Body of pancreas (tissue), 4 donors: ENCODE results near the gene EPB41L5. TPM values are rescaled to one million over a fixed set of nuclear protein-coding genes. Genes with fewer than 3 reads are reported as not detected.

Source experiments
- ATAC-seq: fragments of 150-250 bp; one replicate; pipeline ENCODE4 v1.9.1; 2016
- DNase-seq, 4 donors: peaks; one replicate each; pipeline ENCODE4 v3.0.0-alpha.2; 2019
- H3K27ac ChIP-seq, 4 donors: fragments of 200-600 bp; sonication (generic); 1 replicate in 3 of 4; 2 replicates in 1 of 4; pipeline versions ENCODE4 v1.5.1 to v1.6.1; 2016 to 2019; ENCODE audit warnings: mild to moderate bottlenecking in 1 of 4, mixed read lengths in 1 of 4, moderate library complexity in 1 of 4
- H3K27me3 ChIP-seq, 2 donors: fragments of 200-600 bp; sonication (generic); one replicate each; pipeline ENCODE4 v1.6.0; 2016; ENCODE audit warnings: mild to moderate bottlenecking in 1 of 2
- H3K36me3 ChIP-seq, 2 donors: fragments of 200-600 bp; sonication (generic); replicated peaks in 1 of 2; 2 replicates each; pipeline ENCODE4 v1.5.1; 2016; ENCODE audit warnings: low read depth in 2 of 2; ENCODE audit not compliant: insufficient read depth in 1 of 2
- H3K4me1 ChIP-seq: fragments of 200-600 bp; sonication (generic); one replicate; pipeline ENCODE4 v1.6.0; 2016
- H3K4me3 ChIP-seq, 2 donors: fragments of 200-600 bp; sonication (generic); 1 replicate in 1 of 2; 2 replicates in 1 of 2; pipeline ENCODE4 v1.5.1; 2016 to 2019
- H3K9me3 ChIP-seq, 3 donors: fragments of 200-600 bp; sonication (generic); 1 replicate in 2 of 3; 2 replicates in 1 of 3; pipeline ENCODE4 v1.5.1; 2016
- CTCF ChIP-seq, 7 experiments: fragments of 450-650 bp in 4 of 7; fragments of 200-600 bp in 3 of 7; sonication (generic) in 3 of 7; IDR thresholded peaks; one replicate each; pipeline ENCODE4 v1.5.1; 2016 to 2019; ENCODE audit warnings: antibody characterized with exemption in 7 of 7
- POLR2A ChIP-seq, 3 donors: fragments of 450-650 bp; IDR thresholded peaks; one replicate each; pipeline ENCODE4 v1.6.1; 2016; ENCODE audit warnings: antibody characterized with exemption in 3 of 3, mild to moderate bottlenecking in 2 of 3
- WGBS, 2 donors: methylation state at CpG; one replicate each; pipeline ENCODE4 v1.1.5; 2017; 5-methylcytosine and 5-hydroxymethylcytosine counted together
- intact Hi-C: fragments of 100-400 bp; cut with DNase I; formaldehyde crosslinking; loops from one replicate; pipeline ENCODE4 v1.15.1; 2023
- total RNA-seq, 2 donors: library from RNA; depleted of rRNA; stranded (reverse); fragments of >200 nt; gene quantifications; one replicate each; pipeline ENCODE4 v1.1.0, GENCODE V29; 2016

EPB41L5 gene
- total RNA-seq, 2 donors from 2014 or later: 27.2 to 32.6 TPM

- Histone ChIP-seq H3K4me1 (no peaks in the 10 kb centered on the region), H3K9me3 (no peaks in the 10 kb centered on the region), H3K4me3 (no peak overlapping the region), H3K36me3 (peaks cover 0 to 2% of the 10 kb centered on the region in 2 donors), H3K27me3 (no peaks in the 10 kb centered on the region), H3K27ac (no peak overlapping the region)
- 74% methylated on average over 3 of the region's 3 CpGs for WGBS, 2 donors
- ATAC-seq: no peak
- intact Hi-C loops: no loop called here
- DNase-seq: no peak
- TF ChIP-seq POLR2A (IDR thresholded peaks at IDR 0.05) (no peak), CTCF (IDR thresholded peaks at IDR 0.05) (no peak)
Measured at GRCh38 chr2:120176526-120176925, 163.6 kb downstream of the EPB41L5 start.

GRCh38 chr2:120177001-120177621 lies 164.2 kb downstream of the EPB41L5 start:
- TF ChIP-seq CTCF (IDR thresholded peaks at IDR 0.05) (no peak), POLR2A (IDR thresholded peaks at IDR 0.05) (peak in 2 of 3 donors; percentile 21 to 34)
- H3K4me1 ChIP-seq: no peaks in the 10 kb centered on the region
- H3K27me3 ChIP-seq: no peaks in the 10 kb centered on the region
- DNase-seq: peak in 2 of 4 donors; percentile 18 to 35
- H3K27ac ChIP-seq: peak overlapping the region in 1 of 4 donors; percentile 7
- H3K36me3 ChIP-seq: peaks cover 0 to 2% of the 10 kb centered on the region in 2 donors
- H3K4me3 ChIP-seq: no peak overlapping the region
- H3K9me3 ChIP-seq: no peaks in the 10 kb centered on the region
- intact Hi-C loops: no loop called here
- no peak for ATAC-seq
- WGBS, 2 donors: 69 to 87% methylated on average over 15 of the region's 15 CpGs

- intact Hi-C loops: no loop called here
Measured at GRCh38 chr2:120177973-120178372, 165.1 kb downstream of the EPB41L5 start.

GRCh38 chr2:120179396-120179795 lies 166.5 kb downstream of the EPB41L5 start:
- Histone ChIP-seq H3K36me3 (peaks cover 0 to 2% of the 10 kb centered on the region in 2 donors), H3K27me3 (no peaks in the 10 kb centered on the region), H3K4me1 (no peaks in the 10 kb centered on the region), H3K9me3 (no peaks in the 10 kb centered on the region), H3K27ac (no peak overlapping the region), H3K4me3 (no peak overlapping the region)
- no peak for ATAC-seq
- DNase-seq: no peak
- WGBS, 2 donors: 93% methylated on average over 3 of the region's 3 CpGs
- TF ChIP-seq CTCF (IDR thresholded peaks at IDR 0.05) (no peak), POLR2A (IDR thresholded peaks at IDR 0.05) (no peak)
- intact Hi-C loops: no loop called here

More at GRCh38 chr2:120177973-120178372, 165.1 kb downstream of the EPB41L5 start:
- H3K4me1 ChIP-seq: no peaks in the 10 kb centered on the region
- TF ChIP-seq CTCF (IDR thresholded peaks at IDR 0.05): no peak
- TF ChIP-seq POLR2A (IDR thresholded peaks at IDR 0.05): no peak
- DNase-seq (no peak), ATAC-seq (no peak)
- peaks cover 0 to 2% of the 10 kb centered on the region in 2 donors for H3K36me3 ChIP-seq
- WGBS, 2 donors: 90 to 94% methylated on average over 2 to 7 of the region's 7 CpGs
- H3K27me3 ChIP-seq: no peaks in the 10 kb centered on the region
- no peaks in the 10 kb centered on the region for H3K9me3 ChIP-seq
- H3K27ac ChIP-seq: no peak overlapping the region
- no peak overlapping the region for H3K4me3 ChIP-seq

GRCh38 chr2:120180066-120180465 lies 167.2 kb downstream of the EPB41L5 start:
- H3K4me3 ChIP-seq: no peak overlapping the region
- TF ChIP-seq CTCF (IDR thresholded peaks at IDR 0.05) (no peak), POLR2A (IDR thresholded peaks at IDR 0.05) (no peak)
- ATAC-seq (no peak), DNase-seq (no peak)
- 94% methylated on average over 3 of the region's 3 CpGs; no CpG with 5 or more reads in 1 of the 2 donors for WGBS, 2 donors
- H3K4me1 ChIP-seq: no peaks in the 10 kb centered on the region
- no peaks in the 10 kb centered on the region for H3K27me3 ChIP-seq
- intact Hi-C loops: no loop called here
- no peak overlapping the region for H3K27ac ChIP-seq
- H3K36me3 ChIP-seq: peaks cover 0 to 2% of the 10 kb centered on the region in 2 donors
- H3K9me3 ChIP-seq: no peaks in the 10 kb centered on the region
